OCI-LY7 (cell line): Measurements from ENCODE around the gene DTX4.

Experiments used
- CTCF ChIP-seq: fragments of 200-600 bp; sonication (generic); conservative IDR thresholded peaks from 2 replicates; pipeline ENCODE4 v1.5.1; 2014; ENCODE audit warnings: mild to moderate bottlenecking, antibody characterized with exemption, low read length, moderate library complexity, mixed read lengths
- EZH2phosphoT487 ChIP-seq: fragments of 200-600 bp; sonication (generic); IDR thresholded peaks from 2 replicates; pipeline ENCODE4 v1.6.1; 2018; ENCODE audit warnings: low read depth, borderline replicate concordance, mild to moderate bottlenecking, mixed run types, antibody characterized with exemption, low read length, moderate library complexity, mixed read lengths

GRCh38 chr11:59221441-59221840 lies 49.5 kb downstream of the DTX4 start:
- peak; percentile 75 for TF ChIP-seq CTCF
- TF ChIP-seq EZH2phosphoT487 = no peak
